ENCODE results near the gene BABAM2.

DNA sequence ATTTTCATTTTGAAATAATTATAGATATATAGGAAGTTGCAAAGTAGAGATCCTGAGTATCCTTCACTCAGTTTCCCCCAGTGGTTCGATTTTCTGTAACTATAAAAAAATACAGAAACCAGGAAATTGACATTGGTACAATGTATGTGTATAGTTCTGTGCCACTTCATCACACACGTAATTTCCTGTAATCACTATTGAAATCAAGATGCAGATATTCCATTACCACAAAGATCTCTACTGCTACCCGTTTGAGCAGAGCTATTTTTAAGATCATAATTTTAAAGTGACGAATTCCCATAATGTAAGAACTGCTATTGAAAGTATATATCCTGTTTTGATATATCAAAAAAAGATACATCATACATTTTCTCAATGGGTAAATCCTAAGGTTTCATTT is 142.3 kb downstream of the BABAM2 start:
- no peak for TF ChIP-seq CTCF (conservative IDR thresholded peaks at IDR 0.05; ENCODE audit: low read length)
- no peak for TF ChIP-seq EZH2phosphoT487 (IDR thresholded peaks at IDR 0.05; ENCODE audit: borderline replicate concordance, low read depth, low read length)
